ENCODE results near the gene MAD1L1.

MAD1L1 gene

GRCh38 chr7:2142386-2142785 lies 90.4 kb downstream of the MAD1L1 start:
- H3K27me3 ChIP-seq (ENCODE audit: control insufficient read depth, insufficient read depth, low read length) = no peaks in the 10 kb centered on the region
- H3K36me3 ChIP-seq (ENCODE audit: control insufficient read depth, insufficient read depth, low read length) = peaks cover 34% of the 10 kb centered on the region
- H3K9ac ChIP-seq (ENCODE audit: low read depth, low read length) = no peak overlapping the region
- H3K4me3 ChIP-seq (ENCODE audit: low read depth, low read length) = no peak overlapping the region
- H3K4me1 ChIP-seq (ENCODE audit: control insufficient read depth, insufficient read depth, low read length) = no peaks in the 10 kb centered on the region
- H3K9me3 ChIP-seq (ENCODE audit: control insufficient read depth, insufficient read depth, low read length) = no peaks in the 10 kb centered on the region

- Histone ChIP-seq H3K27me3 (ENCODE audit: control insufficient read depth, insufficient read depth, low read length) (no peaks in the 10 kb centered on the region), H3K36me3 (ENCODE audit: control insufficient read depth, insufficient read depth, low read length) (peaks cover 32% of the 10 kb centered on the region), H3K4me3 (ENCODE audit: low read depth, low read length) (no peak overlapping the region), H3K9me3 (ENCODE audit: control insufficient read depth, insufficient read depth, low read length) (no peaks in the 10 kb centered on the region), H3K9ac (ENCODE audit: low read depth, low read length) (no peak overlapping the region), H3K4me1 (ENCODE audit: control insufficient read depth, insufficient read depth, low read length) (no peaks in the 10 kb centered on the region)
These were observed 91.1 kb downstream of the MAD1L1 start for GRCh38 chr7:2141651-2142050.

GRCh38 chr7:2141021-2141410 lies 91.7 kb downstream of the MAD1L1 start:
- Histone ChIP-seq H3K4me1 (ENCODE audit: control insufficient read depth, insufficient read depth, low read length) (no peaks in the 10 kb centered on the region), H3K36me3 (ENCODE audit: control insufficient read depth, insufficient read depth, low read length) (peaks cover 30% of the 10 kb centered on the region), H3K9me3 (ENCODE audit: control insufficient read depth, insufficient read depth, low read length) (no peaks in the 10 kb centered on the region), H3K27me3 (ENCODE audit: control insufficient read depth, insufficient read depth, low read length) (no peaks in the 10 kb centered on the region), H3K4me3 (ENCODE audit: low read depth, low read length) (no peak overlapping the region), H3K9ac (ENCODE audit: low read depth, low read length) (no peak overlapping the region)

GRCh38 chr7:2140216-2141020 lies 92.3 kb downstream of the MAD1L1 start:
- Histone ChIP-seq H3K4me1 (ENCODE audit: control insufficient read depth, insufficient read depth, low read length) (no peaks in the 10 kb centered on the region), H3K27me3 (ENCODE audit: control insufficient read depth, insufficient read depth, low read length) (no peaks in the 10 kb centered on the region), H3K9me3 (ENCODE audit: control insufficient read depth, insufficient read depth, low read length) (no peaks in the 10 kb centered on the region), H3K9ac (ENCODE audit: low read depth, low read length) (no peak overlapping the region), H3K36me3 (ENCODE audit: control insufficient read depth, insufficient read depth, low read length) (peaks cover 32% of the 10 kb centered on the region), H3K4me3 (ENCODE audit: low read depth, low read length) (no peak overlapping the region)

GRCh38 chr7:2139004-2139699 lies 93.6 kb downstream of the MAD1L1 start:
- no peaks in the 10 kb centered on the region for H3K27me3 ChIP-seq (ENCODE audit: control insufficient read depth, insufficient read depth, low read length)
- peaks cover 21% of the 10 kb centered on the region for H3K36me3 ChIP-seq (ENCODE audit: control insufficient read depth, insufficient read depth, low read length)
- H3K4me1 ChIP-seq (ENCODE audit: control insufficient read depth, insufficient read depth, low read length) = no peaks in the 10 kb centered on the region
- H3K9me3 ChIP-seq (ENCODE audit: control insufficient read depth, insufficient read depth, low read length) = no peaks in the 10 kb centered on the region
- no peak overlapping the region for H3K9ac ChIP-seq (ENCODE audit: low read depth, low read length)
- no peak overlapping the region for H3K4me3 ChIP-seq (ENCODE audit: low read depth, low read length)

GRCh38 chr7:2138146-2138765 lies 94.5 kb downstream of the MAD1L1 start:
- Histone ChIP-seq H3K4me1 (ENCODE audit: control insufficient read depth, insufficient read depth, low read length) (no peaks in the 10 kb centered on the region), H3K27me3 (ENCODE audit: control insufficient read depth, insufficient read depth, low read length) (no peaks in the 10 kb centered on the region), H3K36me3 (ENCODE audit: control insufficient read depth, insufficient read depth, low read length) (peaks cover 14% of the 10 kb centered on the region), H3K9ac (ENCODE audit: low read depth, low read length) (no peak overlapping the region), H3K9me3 (ENCODE audit: control insufficient read depth, insufficient read depth, low read length) (no peaks in the 10 kb centered on the region), H3K4me3 (ENCODE audit: low read depth, low read length) (no peak overlapping the region)

- Histone ChIP-seq H3K27me3 (ENCODE audit: control insufficient read depth, insufficient read depth, low read length) (no peaks in the 10 kb centered on the region), H3K36me3 (ENCODE audit: control insufficient read depth, insufficient read depth, low read length) (peaks cover 9% of the 10 kb centered on the region), H3K4me3 (ENCODE audit: low read depth, low read length) (no peak overlapping the region), H3K9me3 (ENCODE audit: control insufficient read depth, insufficient read depth, low read length) (no peaks in the 10 kb centered on the region), H3K4me1 (ENCODE audit: control insufficient read depth, insufficient read depth, low read length) (no peaks in the 10 kb centered on the region), H3K9ac (ENCODE audit: low read depth, low read length) (no peak overlapping the region)
These were observed 98.0 kb downstream of the MAD1L1 start for GRCh38 chr7:2134740-2135139.

- Histone ChIP-seq H3K36me3 (ENCODE audit: control insufficient read depth, insufficient read depth, low read length) (peaks cover 13% of the 10 kb centered on the region), H3K27me3 (ENCODE audit: control insufficient read depth, insufficient read depth, low read length) (no peaks in the 10 kb centered on the region), H3K4me1 (ENCODE audit: control insufficient read depth, insufficient read depth, low read length) (no peaks in the 10 kb centered on the region), H3K4me3 (ENCODE audit: low read depth, low read length) (no peak overlapping the region), H3K9me3 (ENCODE audit: control insufficient read depth, insufficient read depth, low read length) (no peaks in the 10 kb centered on the region), H3K9ac (ENCODE audit: low read depth, low read length) (no peak overlapping the region)
These were observed 100.5 kb downstream of the MAD1L1 start for GRCh38 chr7:2132243-2132642.

- Histone ChIP-seq H3K9me3 (ENCODE audit: control insufficient read depth, insufficient read depth, low read length) (no peaks in the 10 kb centered on the region), H3K9ac (ENCODE audit: low read depth, low read length) (no peak overlapping the region), H3K4me1 (ENCODE audit: control insufficient read depth, insufficient read depth, low read length) (no peaks in the 10 kb centered on the region), H3K4me3 (ENCODE audit: low read depth, low read length) (no peak overlapping the region), H3K27me3 (ENCODE audit: control insufficient read depth, insufficient read depth, low read length) (no peaks in the 10 kb centered on the region), H3K36me3 (ENCODE audit: control insufficient read depth, insufficient read depth, low read length) (peaks cover 13% of the 10 kb centered on the region)
These were observed 100.9 kb downstream of the MAD1L1 start for GRCh38 chr7:2131800-2132199.

- H3K36me3 ChIP-seq (ENCODE audit: control insufficient read depth, insufficient read depth, low read length) = peaks cover 13% of the 10 kb centered on the region
- H3K27me3 ChIP-seq (ENCODE audit: control insufficient read depth, insufficient read depth, low read length) = no peaks in the 10 kb centered on the region
- H3K4me3 ChIP-seq (ENCODE audit: low read depth, low read length) = no peak overlapping the region
- H3K9me3 ChIP-seq (ENCODE audit: control insufficient read depth, insufficient read depth, low read length) = no peaks in the 10 kb centered on the region
- no peaks in the 10 kb centered on the region for H3K4me1 ChIP-seq (ENCODE audit: control insufficient read depth, insufficient read depth, low read length)
- no peak overlapping the region for H3K9ac ChIP-seq (ENCODE audit: low read depth, low read length)
These were observed 101.4 kb downstream of the MAD1L1 start for GRCh38 chr7:2131341-2131740.

GRCh38 chr7:2130096-2130375 lies 102.7 kb downstream of the MAD1L1 start:
- Histone ChIP-seq H3K4me3 (ENCODE audit: low read depth, low read length) (no peak overlapping the region), H3K36me3 (ENCODE audit: control insufficient read depth, insufficient read depth, low read length) (peaks cover 11% of the 10 kb centered on the region), H3K9me3 (ENCODE audit: control insufficient read depth, insufficient read depth, low read length) (no peaks in the 10 kb centered on the region), H3K9ac (ENCODE audit: low read depth, low read length) (no peak overlapping the region), H3K27me3 (ENCODE audit: control insufficient read depth, insufficient read depth, low read length) (no peaks in the 10 kb centered on the region), H3K4me1 (ENCODE audit: control insufficient read depth, insufficient read depth, low read length) (no peaks in the 10 kb centered on the region)
